Astrocyte (in vitro differentiated cells and primary cell): ENCODE results near the gene UBE2F.

Experiments
- CTCF ChIP-seq: IDR thresholded peaks from 2 replicates; pipeline ENCODE4 v1.5.1; 2011; ENCODE audit warnings: low read depth, mild to moderate bottlenecking, inconsistent platforms, low read length, moderate library complexity; ENCODE audit not compliant: insufficient read depth
- EZH2 ChIP-seq: IDR thresholded peaks from 2 replicates; pipeline ENCODE4 v1.6.1; 2012; ENCODE audit warnings: mild to moderate bottlenecking, low read length, inconsistent platforms; ENCODE audit not compliant: insufficient read depth

GRCh38 chr2:237917696-237918374 lies 49.0 kb upstream of the UBE2F start:
- TF ChIP-seq CTCF (no peak), EZH2 (no peak)
